Neural progenitor cell (in vitro differentiated cells): ENCODE measurements around the gene CEBPE. TPM values are rescaled to one million over a fixed set of nuclear protein-coding genes. Genes with fewer than 3 reads are reported as not detected.

Experiments
- DNase-seq: peaks from one replicate; pipeline ENCODE4 v3.0.0-alpha.2; 2016; ENCODE audit warnings: low spot score
- H2AFZ ChIP-seq: fragments of 200-600 bp; sonication (generic); replicated peaks from 2 replicates; pipeline ENCODE4 v1.6.1; 2016; ENCODE audit warnings: antibody characterized with exemption
- H3F3A ChIP-seq: fragments of 200-600 bp; sonication (generic); 2 replicates; pipeline ENCODE4 v1.6.1; 2016; ENCODE audit warnings: antibody characterized with exemption, low read depth
- H3K27ac ChIP-seq: fragments of 200-600 bp; sonication (generic); 2 replicates; pipeline ENCODE4 v1.5.1; 2016; ENCODE audit warnings: mild to moderate bottlenecking
- H3K27me3 ChIP-seq: fragments of 200-600 bp; sonication (generic); 2 replicates; pipeline ENCODE4 v1.6.1; 2016; ENCODE audit warnings: mild to moderate bottlenecking, moderate library complexity
- H3K36me3 ChIP-seq: fragments of 200-600 bp; sonication (generic); 2 replicates; pipeline ENCODE4 v1.5.1; 2016
- H3K4me1 ChIP-seq: fragments of 200-600 bp; sonication (generic); 2 replicates; pipeline ENCODE4 v1.6.1; 2016; ENCODE audit warnings: mixed run types
- H3K4me2 ChIP-seq: fragments of 200-600 bp; sonication (generic); 2 replicates; pipeline ENCODE4 v1.6.1; 2016
- H3K4me3 ChIP-seq: fragments of 200-600 bp; sonication (generic); 2 replicates; pipeline ENCODE4 v1.5.1; 2016
- H3K79me2 ChIP-seq: fragments of 200-600 bp; sonication (generic); 2 replicates; pipeline ENCODE4 v1.6.1; 2016; ENCODE audit warnings: low read depth
- H3K9ac ChIP-seq: fragments of 200-600 bp; sonication (generic); 2 replicates; pipeline ENCODE4 v1.6.1; 2016
- H3K9me3 ChIP-seq: fragments of 200-600 bp; sonication (generic); 2 replicates; pipeline ENCODE4 v1.5.1; 2016; ENCODE audit warnings: low read depth
- H4K20me1 ChIP-seq: fragments of 200-600 bp; sonication (generic); 2 replicates; pipeline ENCODE4 v1.6.1; 2016; ENCODE audit warnings: low read depth
- H3K27ac Mint-ChIP-seq: 3 replicates; pipeline ENCODE4 v1.8.0; 2021; ENCODE audit warnings: mixed read lengths
- H3K27me3 Mint-ChIP-seq: 2 replicates; pipeline ENCODE4 v1.8.0; 2022; ENCODE audit warnings: low read depth, mild to moderate bottlenecking, inconsistent platforms, moderate library complexity, mixed read lengths; ENCODE audit not compliant: insufficient read depth
- H3K36me3 Mint-ChIP-seq: 3 replicates; pipeline ENCODE4 v1.8.0; 2021; ENCODE audit warnings: mixed read lengths
- H3K4me1 Mint-ChIP-seq: 3 replicates; pipeline ENCODE4 v1.8.0; 2021; ENCODE audit warnings: mixed read lengths
- H3K4me3 Mint-ChIP-seq: 3 replicates; pipeline ENCODE4 v1.8.0; 2021; ENCODE audit warnings: mild to moderate bottlenecking, moderate library complexity, mixed read lengths
- H3K9me3 Mint-ChIP-seq: 3 replicates; pipeline ENCODE4 v1.8.0; 2020; ENCODE audit warnings: mixed read lengths
- CTCF ChIP-seq: fragments of 200-600 bp; sonication (generic); IDR thresholded peaks from 2 replicates; pipeline ENCODE4 v1.5.1; 2017; ENCODE audit warnings: antibody characterized with exemption, mild to moderate bottlenecking
- EZH2 ChIP-seq: fragments of 200-600 bp; sonication (generic); IDR thresholded peaks from 2 replicates; pipeline ENCODE4 v1.6.1; 2017; ENCODE audit warnings: antibody characterized with exemption, mild to moderate bottlenecking, moderate library complexity
- EZH2phosphoT487 ChIP-seq: fragments of 200-600 bp; sonication (generic); IDR thresholded peaks from 2 replicates; pipeline ENCODE4 v1.6.1; 2017; ENCODE audit warnings: antibody characterized with exemption
- total RNA-seq: library from RNA; depleted of rRNA; stranded (reverse); fragments of >200 nt; gene quantifications from 2 replicates; pipeline ENCODE4 v1.2.3, GENCODE V29; 2015; ENCODE audit warnings: low replicate concordance

The CEBPE gene
- not detected in 2 replicates for total RNA-seq

- Histone ChIP-seq H3K9me3 (no peaks in the 10 kb centered on the region), H3K9ac (no peak within 1 kb of the TSS), H3K4me2 (no peak within 1 kb of the TSS), H3K36me3 (no peaks in the 10 kb centered on the region), H4K20me1 (no peaks in the 10 kb centered on the region), H3K27me3 (no peaks in the 10 kb centered on the region), H2AFZ (peak within 1 kb of the TSS; percentile 99), H3K4me3 (no peak within 1 kb of the TSS), H3K4me1 (peaks cover 18% of the 10 kb centered on the region), H3K79me2 (no peaks in the 10 kb centered on the region), H3K27ac (peak within 1 kb of the TSS; percentile 29), H3F3A (peaks cover 13% of the 10 kb centered on the region)
- TF ChIP-seq EZH2 (no peak), CTCF (no peak), EZH2phosphoT487 (no peak)
- Mint-ChIP-seq H3K4me1 (peaks cover 49% of the 10 kb centered on the region), H3K27me3 (peaks cover 6% of the 10 kb centered on the region), H3K27ac (peak within 1 kb of the TSS; percentile 50), H3K36me3 (no peaks in the 10 kb centered on the region), H3K4me3 (peak within 1 kb of the TSS; percentile 52), H3K9me3 (no peaks in the 10 kb centered on the region)
- DNase-seq: no peak
Observed at GRCh38 chr14:23118506-23119362, at the start of gene CEBPE. Gene CEBPE, minus strand, starts transcription at chr14:23119255. Its CDS starts 164 bp downstream, at chr14:23119091.

- no peaks in the 10 kb centered on the region for H3K9me3 ChIP-seq
- H3K4me1 ChIP-seq: peaks cover 33% of the 10 kb centered on the region
- peaks cover 18% of the 10 kb centered on the region for H3F3A ChIP-seq
- peaks cover 36% of the 10 kb centered on the region for H3K79me2 ChIP-seq
- no peak overlapping the region for H3K4me2 ChIP-seq
- H3K4me3 ChIP-seq: no peak overlapping the region
- H2AFZ ChIP-seq: no peak overlapping the region
- no peaks in the 10 kb centered on the region for H4K20me1 ChIP-seq
- H3K27ac Mint-ChIP-seq: peak overlapping the region; percentile 21
- no peak overlapping the region for H3K9ac ChIP-seq
- DNase-seq: no peak
- no peaks in the 10 kb centered on the region for H3K27me3 ChIP-seq
- H3K4me3 Mint-ChIP-seq: no peak overlapping the region
- peaks cover 29% of the 10 kb centered on the region for H3K36me3 Mint-ChIP-seq
- peaks cover 7% of the 10 kb centered on the region for H3K27me3 Mint-ChIP-seq
- TF ChIP-seq EZH2phosphoT487: no peak
- no peak for TF ChIP-seq CTCF
- no peak for TF ChIP-seq EZH2
- H3K36me3 ChIP-seq: no peaks in the 10 kb centered on the region
- H3K4me1 Mint-ChIP-seq: peaks cover 49% of the 10 kb centered on the region
- H3K9me3 Mint-ChIP-seq: peaks cover 2% of the 10 kb centered on the region
- H3K27ac ChIP-seq: peak overlapping the region; percentile 93
Observed at GRCh38 chr14:23168246-23168645, 49.2 kb upstream of the CEBPE start.

- peaks cover 7% of the 10 kb centered on the region for H3K27me3 Mint-ChIP-seq
Observed at GRCh38 chr14:23167116-23167847, 48.2 kb upstream of the CEBPE start.

More at GRCh38 chr14:23167116-23167847, 48.2 kb upstream of the CEBPE start:
- DNase-seq: peak; percentile 77
- Histone ChIP-seq H3K4me1 (peaks cover 25% of the 10 kb centered on the region), H3K4me2 (peak overlapping the region; percentile 61), H2AFZ (no peak overlapping the region), H3K9ac (no peak overlapping the region), H3K36me3 (no peaks in the 10 kb centered on the region), H4K20me1 (no peaks in the 10 kb centered on the region), H3K27me3 (no peaks in the 10 kb centered on the region), H3K79me2 (peaks cover 26% of the 10 kb centered on the region), H3K27ac (peak overlapping the region; percentile 93), H3K9me3 (no peaks in the 10 kb centered on the region), H3K4me3 (no peak overlapping the region), H3F3A (peaks cover 28% of the 10 kb centered on the region)
- peak overlapping the region; percentile 89 for H3K27ac Mint-ChIP-seq
- peak overlapping the region; percentile 26 for H3K4me3 Mint-ChIP-seq
- peaks cover 2% of the 10 kb centered on the region for H3K9me3 Mint-ChIP-seq
- peaks cover 55% of the 10 kb centered on the region for H3K4me1 Mint-ChIP-seq
- TF ChIP-seq CTCF: no peak
- peaks cover 28% of the 10 kb centered on the region for H3K36me3 Mint-ChIP-seq
